GM12875 (cell line): ENCODE measurements around the gene GLYATL3.

ENCODE experiments used
- H3K4me3 ChIP-seq: one replicate; pipeline ENCODE4 v1.5.1; 2011; ENCODE audit warnings: low read depth, low read length, control low read depth
- TF ChIP-seq, protein P1 (sequence below): IDR thresholded peaks from 2 replicates; pipeline ENCODE4 v1.5.1; 2011; ENCODE audit warnings: low read depth, mild to moderate bottlenecking, control low read depth, inconsistent platforms, low read length, moderate library complexity, borderline replicate concordance; ENCODE audit not compliant: insufficient read depth

Gene GLYATL3

DNA sequence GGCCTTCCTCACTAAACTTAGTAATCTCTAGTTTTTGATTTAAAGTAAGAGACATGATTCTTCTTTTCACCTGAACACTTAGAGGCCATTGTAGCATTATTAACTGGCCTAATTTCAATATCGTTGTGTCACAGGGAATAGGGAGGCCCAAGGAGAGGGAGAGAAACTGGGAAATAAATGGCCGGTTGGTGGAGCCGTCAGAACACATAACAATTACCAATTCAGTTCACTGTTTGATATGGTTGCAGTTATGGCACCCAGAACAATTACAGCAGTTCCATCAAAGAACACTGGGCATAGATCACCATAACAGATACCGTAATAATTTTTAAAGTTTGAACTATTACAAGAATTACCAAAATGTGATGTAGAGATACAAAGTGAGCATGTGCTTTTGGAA, 9.1 kb upstream of the GLYATL3 start:
- TF ChIP-seq, protein P1, sequence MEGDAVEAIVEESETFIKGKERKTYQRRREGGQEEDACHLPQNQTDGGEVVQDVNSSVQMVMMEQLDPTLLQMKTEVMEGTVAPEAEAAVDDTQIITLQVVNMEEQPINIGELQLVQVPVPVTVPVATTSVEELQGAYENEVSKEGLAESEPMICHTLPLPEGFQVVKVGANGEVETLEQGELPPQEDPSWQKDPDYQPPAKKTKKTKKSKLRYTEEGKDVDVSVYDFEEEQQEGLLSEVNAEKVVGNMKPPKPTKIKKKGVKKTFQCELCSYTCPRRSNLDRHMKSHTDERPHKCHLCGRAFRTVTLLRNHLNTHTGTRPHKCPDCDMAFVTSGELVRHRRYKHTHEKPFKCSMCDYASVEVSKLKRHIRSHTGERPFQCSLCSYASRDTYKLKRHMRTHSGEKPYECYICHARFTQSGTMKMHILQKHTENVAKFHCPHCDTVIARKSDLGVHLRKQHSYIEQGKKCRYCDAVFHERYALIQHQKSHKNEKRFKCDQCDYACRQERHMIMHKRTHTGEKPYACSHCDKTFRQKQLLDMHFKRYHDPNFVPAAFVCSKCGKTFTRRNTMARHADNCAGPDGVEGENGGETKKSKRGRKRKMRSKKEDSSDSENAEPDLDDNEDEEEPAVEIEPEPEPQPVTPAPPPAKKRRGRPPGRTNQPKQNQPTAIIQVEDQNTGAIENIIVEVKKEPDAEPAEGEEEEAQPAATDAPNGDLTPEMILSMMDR: no peak
- H3K4me3 ChIP-seq: no peak overlapping the region

DNA sequence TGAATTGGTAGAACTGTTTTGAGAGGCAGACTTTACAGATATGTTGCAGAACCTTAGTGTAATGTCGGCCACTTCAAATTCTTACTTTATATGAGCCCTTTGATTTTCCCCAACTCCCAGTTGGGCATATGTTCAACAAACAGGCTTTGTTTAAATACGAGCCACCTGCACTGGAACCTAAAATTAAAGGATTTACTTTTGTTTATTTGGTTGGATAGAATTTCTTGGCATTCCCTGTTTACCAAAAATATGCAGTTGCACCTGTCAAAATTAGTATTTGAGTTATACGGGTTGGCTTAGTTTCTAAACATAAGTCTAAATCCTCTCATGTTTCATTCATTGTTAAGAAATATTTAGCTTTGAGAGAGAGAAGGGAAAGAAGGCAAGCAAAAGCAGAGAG, 2.4 kb upstream of the GLYATL3 start:
- TF ChIP-seq, protein P1: no peak
- no peak overlapping the region for H3K4me3 ChIP-seq

DNA sequence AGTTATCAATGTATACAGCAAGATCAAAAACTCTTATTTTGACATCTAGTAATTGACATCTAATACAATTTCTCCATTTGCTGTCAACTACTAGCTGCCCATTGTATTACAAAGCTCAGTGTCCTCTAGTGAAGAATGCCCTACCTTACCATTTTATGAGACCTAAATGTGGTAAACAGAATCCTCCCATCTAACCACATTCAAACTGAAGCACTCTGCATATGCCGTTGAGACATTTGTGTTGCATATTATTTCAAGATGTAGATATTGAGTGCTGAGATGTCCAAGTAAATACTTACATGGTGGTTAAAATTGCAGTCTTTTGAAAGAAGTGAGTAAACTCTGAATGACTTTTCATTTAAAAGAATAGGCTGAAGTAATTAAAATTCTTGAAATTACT, 597 bp upstream of the GLYATL3 start:
- no peak overlapping the region for H3K4me3 ChIP-seq
- TF ChIP-seq, protein P1: no peak

DNA sequence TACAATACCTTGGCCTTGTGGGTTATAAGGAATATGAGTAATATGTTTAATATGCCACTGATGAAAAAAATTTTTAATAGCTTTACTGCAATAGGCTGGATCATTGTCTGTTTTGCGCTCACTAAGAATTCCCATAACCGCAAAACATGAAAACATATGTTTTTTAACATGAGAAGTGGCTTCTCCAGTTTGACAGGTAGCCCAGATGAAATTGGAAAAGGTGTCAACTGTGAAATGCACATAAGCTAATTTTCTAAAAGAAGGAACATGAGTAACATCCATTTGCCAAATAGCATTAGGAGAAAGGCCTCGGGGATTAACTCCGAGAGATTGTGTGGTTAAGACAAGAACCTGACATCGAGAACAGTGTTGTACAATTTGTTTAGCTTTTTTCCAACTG, 4.9 kb downstream of the GLYATL3 start:
- TF ChIP-seq, protein P1: no peak

DNA sequence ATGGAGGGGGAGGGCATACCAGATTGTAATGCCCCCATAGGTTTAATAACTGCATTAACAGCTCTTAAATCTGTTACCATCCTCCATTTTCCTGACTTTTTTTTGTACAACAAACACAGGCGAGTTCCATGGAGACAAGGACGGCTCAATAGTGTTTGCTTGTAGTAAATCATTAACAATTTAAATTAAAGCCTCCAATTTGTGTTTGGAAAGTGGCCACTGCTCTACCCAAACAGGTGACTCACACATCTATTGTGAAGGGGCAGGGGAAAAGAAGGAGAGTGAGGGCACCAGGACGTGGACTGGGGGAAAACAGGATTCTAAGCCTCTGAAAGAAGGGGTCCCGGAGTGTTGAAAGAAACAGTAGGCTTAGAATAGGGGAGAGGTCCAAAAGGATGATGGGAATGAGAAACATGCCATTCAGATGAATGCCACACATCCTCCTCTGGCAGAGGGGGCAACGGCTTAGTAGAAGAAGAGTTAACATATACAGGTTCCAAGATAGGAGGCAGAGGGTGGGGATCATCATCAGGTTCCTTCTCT, 6.9 kb downstream of the GLYATL3 start:
- TF ChIP-seq, protein P1: no peak
- H3K4me3 ChIP-seq: no peak overlapping the region

More for the DNA sequence above, 4.9 kb downstream of the GLYATL3 start:
- no peak overlapping the region for H3K4me3 ChIP-seq

DNA sequence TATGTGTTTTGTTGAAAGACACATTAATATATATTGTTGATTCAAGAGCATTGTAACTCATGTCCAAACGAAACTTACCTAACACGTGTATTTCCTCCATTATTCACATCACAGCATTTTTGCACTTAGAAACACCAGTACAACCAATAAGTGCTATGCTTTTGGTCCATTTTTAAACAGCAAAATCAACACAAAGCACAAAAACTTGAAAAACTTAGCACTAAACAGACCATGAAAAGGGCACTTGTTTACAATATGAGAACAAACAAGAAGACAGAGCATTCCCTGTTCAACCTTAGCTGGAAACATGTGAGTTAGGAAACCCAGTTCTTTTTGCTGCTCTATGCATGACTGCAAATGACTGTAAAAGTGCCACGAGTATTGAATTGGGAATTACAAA, 9.6 kb downstream of the GLYATL3 start:
- TF ChIP-seq, protein P1: no peak
- no peak overlapping the region for H3K4me3 ChIP-seq

DNA sequence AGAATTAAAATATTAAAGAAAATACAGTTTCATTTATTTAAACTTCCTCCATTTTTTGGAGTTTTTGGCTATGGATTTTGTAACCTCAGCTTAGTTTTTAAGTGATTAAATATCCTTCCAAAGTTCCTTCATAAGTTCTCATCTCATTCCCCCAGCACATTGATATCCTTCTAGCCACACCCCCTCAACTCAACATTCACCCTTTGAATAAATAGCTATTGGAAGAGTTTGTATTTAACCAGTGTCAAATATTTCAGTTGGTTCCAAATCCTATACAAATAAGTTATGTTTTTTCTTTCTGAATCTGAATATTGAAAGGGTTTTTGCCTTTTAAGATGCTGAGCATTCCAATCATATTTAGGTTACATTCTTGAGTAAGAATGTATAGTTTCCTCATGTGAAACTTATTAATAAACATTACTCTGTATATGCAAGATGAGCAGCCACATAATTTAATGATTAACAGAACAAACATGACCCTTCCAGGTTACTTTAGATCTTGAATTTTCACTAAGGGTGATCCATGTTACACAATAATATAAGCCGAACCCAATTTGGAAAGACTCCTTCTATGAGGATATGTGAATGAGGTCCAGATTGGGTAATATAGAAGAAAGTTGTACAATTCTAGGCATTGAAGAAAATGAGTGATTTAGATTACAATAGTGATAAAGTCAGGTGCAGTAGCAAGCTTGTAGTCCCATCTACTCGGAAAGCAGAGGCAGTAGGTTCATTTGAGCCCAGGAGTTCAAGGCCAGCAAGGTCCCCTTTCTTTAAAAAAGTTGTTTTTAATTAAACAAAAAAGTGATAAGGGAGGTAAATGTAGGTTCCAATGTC, 13.6 kb downstream of the GLYATL3 start:
- H3K4me3 ChIP-seq: no peak overlapping the region
- TF ChIP-seq, protein P1: no peak
